Measurements from ENCODE around the gene SLC27A5. TPM values are rescaled to one million over a fixed set of nuclear protein-coding genes. Genes with fewer than 3 reads are reported as not detected.

The SLC27A5 gene
- total and polyA plus RNA-seq, 9 of the 15 experiments (the other 6 are each of a cell fraction or from before 2014, with no cell fraction given): 42.2 to 318 (median 64.7) TPM

- no peak for TF ChIP-seq PYGO2 (tag; IDR thresholded peaks at IDR 0.05)
- TF ChIP-seq HDGF (IDR thresholded peaks at IDR 0.05): no peak
- TF ChIP-seq RBM25 (IDR thresholded peaks at IDR 0.05; ENCODE audit: low read depth, low read length, severe bottlenecking): peak; percentile 66
- no peak for TF ChIP-seq ZNF586 (CRISPR knock-in tag; conservative IDR thresholded peaks at IDR 0.05)
- TF ChIP-seq E2F8 (IDR thresholded peaks at IDR 0.05; ENCODE audit: low read depth, partially characterized antibody): peak; percentile 72
- peak; percentile 86 for TF ChIP-seq ELF1 (tag; IDR thresholded peaks at IDR 0.05)
- peak in 1 of 2 experiments; percentile 31 for TF ChIP-seq E2F6 (IDR thresholded peaks at IDR 0.05; ENCODE audit: borderline replicate concordance in 1 of 2, extremely low read depth in 1 of 2, insufficient read depth in 1 of 2, insufficient read length in 1 of 2, low read depth in 1 of 2, low read length in 1 of 2, poor library complexity in 1 of 2, severe bottlenecking in 1 of 2)
- TF ChIP-seq SMAD4 (CRISPR knock-in tag; conservative IDR thresholded peaks at IDR 0.05): no peak; the same call in 1 of the 2 replicates
- no peak; the same call in 1 of the 2 replicates for TF ChIP-seq MYC (IDR thresholded peaks at IDR 0.05; ENCODE audit: low read depth, low read length)
- TF ChIP-seq MYC (CRISPR knock-in tag; IDR thresholded peaks at IDR 0.05; ENCODE audit: borderline replicate concordance, low read depth): no peak
- TF ChIP-seq MEIS2 (IDR thresholded peaks at IDR 0.05; ENCODE audit: partially characterized antibody): peak; percentile 45
- peak; percentile 87; the same call in 1 of the 2 replicates for TF ChIP-seq CAMTA2 (CRISPR knock-in tag; conservative IDR thresholded peaks at IDR 0.05)
- TF ChIP-seq CXXC5 (CRISPR knock-in tag; IDR thresholded peaks at IDR 0.05): peak; percentile 92
- no peak for TF ChIP-seq RNF219 (CRISPR knock-in tag; IDR thresholded peaks at IDR 0.05)
- TF ChIP-seq DPF2 (IDR thresholded peaks at IDR 0.05): no peak
- TF ChIP-seq CHD4 (IDR thresholded peaks at IDR 0.05; ENCODE audit: insufficient read depth, insufficient replicate concordance, low read depth, low read length, poor library complexity, severe bottlenecking): no peak
- TF ChIP-seq ZNF785 (CRISPR knock-in tag; IDR thresholded peaks at IDR 0.05): no peak
- 0 out of 4 replicates have a peak, but pooled peaks of 1 of the 2 experiments have one; percentile 10 for TF ChIP-seq TBL1XR1 (IDR thresholded peaks at IDR 0.05; ENCODE audit: low read length in 2 of 2)
- TF ChIP-seq EGR1 (conservative IDR thresholded peaks at IDR 0.05): peak; percentile 79
- peak; percentile 56; the same call in 1 of the 2 replicates for TF ChIP-seq SREBF1 (IDR thresholded peaks at IDR 0.05; ENCODE audit: borderline replicate concordance, low read depth, low read length)
- no peak for TF ChIP-seq MCM2 (IDR thresholded peaks at IDR 0.05; ENCODE audit: low read depth)
- TF ChIP-seq NFE2L1 (tag; IDR thresholded peaks at IDR 0.05; ENCODE audit: borderline replicate concordance, low read depth): no peak
These were observed 35.9 kb downstream of the SLC27A5 start, which contains the start of gene ZNF446 (continued) for GRCh38 chr19:58475714-58476497.

Data from K562 (cell line).